SIG-M5 treated with dmso at 0.1 percent for 504 hours (cell line): ENCODE results near the gene AGXT2.

Experiments used
- DNase-seq: peaks from one replicate; lab custom pipeline; 2025; ENCODE audit not compliant: unreplicated experiment; lab: John Stamatoyannopoulos, UW

Gene AGXT2

GRCh38 chr5:35016174-35017051, 31.3 kb downstream of the AGXT2 start:
- no peak for DNase-seq

GRCh38 chr5:35015063-35015462, 32.7 kb downstream of the AGXT2 start:
- DNase-seq = no peak

GRCh38 chr5:35012796-35013195, 35.0 kb downstream of the AGXT2 start:
- no peak for DNase-seq

GRCh38 chr5:35012365-35012764, 35.4 kb downstream of the AGXT2 start:
- no peak for DNase-seq

- DNase-seq = no peak
Observed at GRCh38 chr5:35010676-35011075, 37.1 kb downstream of the AGXT2 start.

- no peak for DNase-seq
Observed at GRCh38 chr5:35009657-35010056, 38.1 kb downstream of the AGXT2 start.

GRCh38 chr5:35009019-35009418, 38.7 kb downstream of the AGXT2 start:
- DNase-seq = no peak

- DNase-seq = no peak
Observed at GRCh38 chr5:35004771-35005170, 43.0 kb downstream of the AGXT2 start.

GRCh38 chr5:35004200-35004599, 43.5 kb downstream of the AGXT2 start:
- DNase-seq = no peak

- peak; percentile 42 for DNase-seq
Observed at GRCh38 chr5:35003018-35003957, 44.5 kb downstream of the AGXT2 start.

GRCh38 chr5:35002459-35002858, 45.3 kb downstream of the AGXT2 start:
- DNase-seq = no peak

GRCh38 chr5:35001842-35002241, 45.9 kb downstream of the AGXT2 start:
- no peak for DNase-seq

GRCh38 chr5:34998058-34998789, 49.5 kb downstream of the AGXT2 start:
- no peak for DNase-seq

- DNase-seq = no peak
Observed at GRCh38 chr5:34996261-34996660, 51.5 kb downstream of the AGXT2 start.

GRCh38 chr5:34993951-34994350, 53.8 kb downstream of the AGXT2 start:
- no peak for DNase-seq

- DNase-seq = no peak
Observed at GRCh38 chr5:34991486-34992238, 56.1 kb downstream of the AGXT2 start.

GRCh38 chr5:34986965-34987364, 60.8 kb downstream of the AGXT2 start:
- no peak for DNase-seq

- DNase-seq = no peak
Observed at GRCh38 chr5:34982823-34983222, 64.9 kb downstream of the AGXT2 start.

- no peak for DNase-seq
Observed at GRCh38 chr5:34978681-34979080, 69.1 kb downstream of the AGXT2 start.

- DNase-seq = no peak
Observed at GRCh38 chr5:34977934-34978613, 69.7 kb downstream of the AGXT2 start.
